ENCODE results near the gene STAB2. TPM values are rescaled to one million over a fixed set of nuclear protein-coding genes. Genes with fewer than 3 reads are reported as not detected.

Gene STAB2
- total RNA-seq, 1 donor from 2014 or later = not detected

DNA sequence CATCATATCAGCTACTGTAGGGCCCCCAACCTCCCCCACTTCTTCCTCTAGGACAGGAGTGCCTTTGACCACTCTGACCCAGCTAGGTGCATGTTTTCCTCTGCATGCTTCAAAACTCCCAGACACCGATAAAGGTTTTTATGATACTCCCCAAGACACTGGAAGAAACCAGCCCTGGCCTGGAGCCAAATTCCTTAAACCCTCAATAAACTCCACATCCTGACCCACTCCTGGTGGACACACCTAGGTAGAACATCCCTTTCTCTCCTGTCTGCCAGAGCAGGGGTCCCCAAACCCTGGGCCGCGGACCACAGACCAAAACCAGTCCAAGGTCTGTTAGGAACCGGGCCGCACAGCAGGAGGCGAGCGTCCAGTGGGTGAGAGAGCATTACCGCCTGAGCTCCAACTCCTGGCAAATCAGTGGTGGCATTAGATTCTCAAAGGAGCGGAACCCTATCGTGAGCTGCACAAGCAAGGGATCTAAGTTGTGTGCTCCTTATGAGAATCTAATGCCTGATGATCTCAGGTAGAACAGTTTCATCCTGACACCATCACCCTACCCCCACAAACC is 204.4 kb downstream of the STAB2 start:
- Histone ChIP-seq H3K36me3 (ENCODE audit: control insufficient read depth, insufficient read depth, low read length) (peaks cover 4% of the 10 kb centered on the region), H3K27me3 (ENCODE audit: control insufficient read depth, insufficient read depth, low read length) (no peaks in the 10 kb centered on the region), H3K4me3 (ENCODE audit: low read depth, low read length) (no peak overlapping the region)
- no peak for DNase-seq (ENCODE audit: low read depth)
- TF ChIP-seq, protein P1, sequence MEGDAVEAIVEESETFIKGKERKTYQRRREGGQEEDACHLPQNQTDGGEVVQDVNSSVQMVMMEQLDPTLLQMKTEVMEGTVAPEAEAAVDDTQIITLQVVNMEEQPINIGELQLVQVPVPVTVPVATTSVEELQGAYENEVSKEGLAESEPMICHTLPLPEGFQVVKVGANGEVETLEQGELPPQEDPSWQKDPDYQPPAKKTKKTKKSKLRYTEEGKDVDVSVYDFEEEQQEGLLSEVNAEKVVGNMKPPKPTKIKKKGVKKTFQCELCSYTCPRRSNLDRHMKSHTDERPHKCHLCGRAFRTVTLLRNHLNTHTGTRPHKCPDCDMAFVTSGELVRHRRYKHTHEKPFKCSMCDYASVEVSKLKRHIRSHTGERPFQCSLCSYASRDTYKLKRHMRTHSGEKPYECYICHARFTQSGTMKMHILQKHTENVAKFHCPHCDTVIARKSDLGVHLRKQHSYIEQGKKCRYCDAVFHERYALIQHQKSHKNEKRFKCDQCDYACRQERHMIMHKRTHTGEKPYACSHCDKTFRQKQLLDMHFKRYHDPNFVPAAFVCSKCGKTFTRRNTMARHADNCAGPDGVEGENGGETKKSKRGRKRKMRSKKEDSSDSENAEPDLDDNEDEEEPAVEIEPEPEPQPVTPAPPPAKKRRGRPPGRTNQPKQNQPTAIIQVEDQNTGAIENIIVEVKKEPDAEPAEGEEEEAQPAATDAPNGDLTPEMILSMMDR (IDR thresholded peaks at IDR 0.05; ENCODE audit: insufficient read depth, low read length, poor library complexity, severe bottlenecking) = no peak

DNA sequence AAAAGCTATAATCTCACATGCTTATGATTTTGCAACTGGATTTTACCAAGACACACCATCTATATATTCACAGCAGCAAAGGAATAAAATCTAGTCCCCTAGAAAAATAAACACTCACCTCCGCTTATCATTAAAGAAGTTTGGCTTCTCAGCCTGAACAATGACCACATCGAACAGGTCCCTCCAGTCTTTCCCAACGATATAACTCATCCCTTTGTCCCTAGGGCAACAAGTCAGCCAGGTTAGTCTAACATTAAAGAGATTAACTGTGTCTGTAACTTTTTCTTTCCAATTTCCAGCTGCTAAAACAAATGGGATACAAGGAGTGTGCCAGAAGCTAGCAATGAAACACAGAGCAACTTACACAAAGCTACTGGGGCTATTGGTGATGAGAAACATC is 206.0 kb downstream of the STAB2 start:
- DNase-seq (ENCODE audit: low read depth) = no peak
- Histone ChIP-seq H3K27me3 (ENCODE audit: control insufficient read depth, insufficient read depth, low read length) (no peaks in the 10 kb centered on the region), H3K4me3 (ENCODE audit: low read depth, low read length) (no peak overlapping the region), H3K36me3 (ENCODE audit: control insufficient read depth, insufficient read depth, low read length) (peaks cover 4% of the 10 kb centered on the region)
- TF ChIP-seq, protein P1 (IDR thresholded peaks at IDR 0.05; ENCODE audit: insufficient read depth, low read length, poor library complexity, severe bottlenecking) = no peak

- Histone ChIP-seq H3K4me3 (ENCODE audit: low read depth, low read length) (no peak overlapping the region), H3K36me3 (ENCODE audit: control insufficient read depth, insufficient read depth, low read length) (peaks cover 4% of the 10 kb centered on the region), H3K27me3 (ENCODE audit: control insufficient read depth, insufficient read depth, low read length) (no peaks in the 10 kb centered on the region)
- DNase-seq (ENCODE audit: low read depth) = no peak
- TF ChIP-seq, protein P1 (IDR thresholded peaks at IDR 0.05; ENCODE audit: insufficient read depth, low read length, poor library complexity, severe bottlenecking) = no peak
These were observed 206.5 kb downstream of the STAB2 start for GRCh38 chr12:103793512-103794045.

- no peak for DNase-seq (ENCODE audit: low read depth)
- no peak overlapping the region for H3K4me3 ChIP-seq (ENCODE audit: low read depth, low read length)
- H3K27me3 ChIP-seq (ENCODE audit: control insufficient read depth, insufficient read depth, low read length) = no peaks in the 10 kb centered on the region
- peaks cover 4% of the 10 kb centered on the region for H3K36me3 ChIP-seq (ENCODE audit: control insufficient read depth, insufficient read depth, low read length)
- TF ChIP-seq, protein P1 (IDR thresholded peaks at IDR 0.05; ENCODE audit: insufficient read depth, low read length, poor library complexity, severe bottlenecking) = no peak
These were observed 207.5 kb downstream of the STAB2 start for GRCh38 chr12:103794309-103795213.

- TF ChIP-seq, protein P1 (IDR thresholded peaks at IDR 0.05; ENCODE audit: insufficient read depth, low read length, poor library complexity, severe bottlenecking) = no peak
- Histone ChIP-seq H3K27me3 (ENCODE audit: control insufficient read depth, insufficient read depth, low read length) (no peaks in the 10 kb centered on the region), H3K36me3 (ENCODE audit: control insufficient read depth, insufficient read depth, low read length) (peaks cover 3% of the 10 kb centered on the region), H3K4me3 (ENCODE audit: low read depth, low read length) (no peak overlapping the region)
- DNase-seq (ENCODE audit: low read depth) = no peak
These were observed 211.5 kb downstream of the STAB2 start for GRCh38 chr12:103798586-103798985.
